KOPT-K1 (cell line): Measurements from ENCODE around the gene ABHD6.
"Not testable (repeated sequence)": the region's sequence is repeated elsewhere in the genome, so short reads cannot be mapped to it uniquely, and the experiment has no call there.

Source experiments
- H3K27ac ChIP-seq: fragments of 200-600 bp; sonication (generic); 2 replicates; pipeline ENCODE4 v1.5.1; 2016; ENCODE audit warnings: antibody characterized with exemption, mild to moderate bottlenecking, low read depth, low read length; ENCODE audit not compliant: poor library complexity, severe bottlenecking
- H3K36me3 ChIP-seq: fragments of 200-600 bp; sonication (generic); 2 replicates; pipeline ENCODE4 v1.5.1; 2017; ENCODE audit warnings: antibody characterized with exemption, mild to moderate bottlenecking, low read length, moderate library complexity; ENCODE audit not compliant: insufficient read depth
- H3K9me3 ChIP-seq: fragments of 200-600 bp; sonication (generic); 2 replicates; pipeline ENCODE4 v1.5.1; 2017; ENCODE audit warnings: antibody characterized with exemption, low read length, mild to moderate bottlenecking; ENCODE audit not compliant: insufficient read depth, poor library complexity, severe bottlenecking

The ABHD6 gene

GRCh38 chr3:58201451-58201850, 36.1 kb upstream of the ABHD6 start:
- H3K27ac ChIP-seq, H3K9me3 ChIP-seq, H3K36me3 ChIP-seq: not testable (repeated sequence)

- Histone ChIP-seq H3K27ac (no peak overlapping the region), H3K9me3 (no peaks in the 10 kb centered on the region), H3K36me3 (no peaks in the 10 kb centered on the region)
These were observed 34.7 kb upstream of the ABHD6 start for GRCh38 chr3:58202917-58203360.

GRCh38 chr3:58203541-58203940, 34.1 kb upstream of the ABHD6 start:
- H3K27ac ChIP-seq: no peak overlapping the region
- H3K9me3 ChIP-seq: no peaks in the 10 kb centered on the region
- H3K36me3 ChIP-seq: no peaks in the 10 kb centered on the region

GRCh38 chr3:58204720-58205119, 32.9 kb upstream of the ABHD6 start:
- Histone ChIP-seq H3K27ac (no peak overlapping the region), H3K9me3 (no peaks in the 10 kb centered on the region), H3K36me3 (no peaks in the 10 kb centered on the region)

- H3K36me3 ChIP-seq: no peaks in the 10 kb centered on the region
- no peaks in the 10 kb centered on the region for H3K9me3 ChIP-seq
- H3K27ac ChIP-seq: no peak overlapping the region
These were observed 31.6 kb upstream of the ABHD6 start for GRCh38 chr3:58205981-58206380.

- no peaks in the 10 kb centered on the region for H3K36me3 ChIP-seq
- no peaks in the 10 kb centered on the region for H3K9me3 ChIP-seq
- no peak overlapping the region for H3K27ac ChIP-seq
These were observed 31.1 kb upstream of the ABHD6 start for GRCh38 chr3:58206406-58207011.

GRCh38 chr3:58207954-58208353, 29.6 kb upstream of the ABHD6 start:
- no peaks in the 10 kb centered on the region for H3K9me3 ChIP-seq
- no peaks in the 10 kb centered on the region for H3K36me3 ChIP-seq
- H3K27ac ChIP-seq: no peak overlapping the region

- Histone ChIP-seq H3K27ac (no peak overlapping the region), H3K36me3 (no peaks in the 10 kb centered on the region), H3K9me3 (no peaks in the 10 kb centered on the region)
These were observed 27.7 kb upstream of the ABHD6 start for GRCh38 chr3:58209933-58210332.

- Histone ChIP-seq H3K27ac (no peak within 1 kb of the TSS), H3K9me3 (no peaks in the 10 kb centered on the region), H3K36me3 (no peaks in the 10 kb centered on the region)
These were observed 26.7 kb upstream of the ABHD6 start, which contains the start of gene DNASE1L3 for GRCh38 chr3:58210761-58211460. Gene DNASE1L3 (minus strand): TSS chr3:58210972. CDS start chr3:58210906, 66 bp downstream.

GRCh38 chr3:58214484-58215316, 22.9 kb upstream of the ABHD6 start:
- no peaks in the 10 kb centered on the region for H3K9me3 ChIP-seq
- no peak overlapping the region for H3K27ac ChIP-seq

GRCh38 chr3:58215317-58216025, 22.1 kb upstream of the ABHD6 start:
- Histone ChIP-seq H3K9me3 (no peaks in the 10 kb centered on the region), H3K27ac (no peak overlapping the region), H3K36me3 (no peaks in the 10 kb centered on the region)

More at GRCh38 chr3:58214484-58215316, 22.9 kb upstream of the ABHD6 start:
- no peaks in the 10 kb centered on the region for H3K36me3 ChIP-seq

GRCh38 chr3:58216496-58217195, 20.9 kb upstream of the ABHD6 start:
- no peak overlapping the region for H3K27ac ChIP-seq
- H3K36me3 ChIP-seq: no peaks in the 10 kb centered on the region
- H3K9me3 ChIP-seq: no peaks in the 10 kb centered on the region

GRCh38 chr3:58217209-58217811, 20.3 kb upstream of the ABHD6 start:
- H3K36me3 ChIP-seq: no peaks in the 10 kb centered on the region
- no peak overlapping the region for H3K27ac ChIP-seq

GRCh38 chr3:58218904-58219303, 18.7 kb upstream of the ABHD6 start:
- no peaks in the 10 kb centered on the region for H3K9me3 ChIP-seq
- no peaks in the 10 kb centered on the region for H3K36me3 ChIP-seq

More at GRCh38 chr3:58217209-58217811, 20.3 kb upstream of the ABHD6 start:
- H3K9me3 ChIP-seq: no peaks in the 10 kb centered on the region

More at GRCh38 chr3:58218904-58219303, 18.7 kb upstream of the ABHD6 start:
- H3K27ac ChIP-seq: no peak overlapping the region
